Measurements from ENCODE around the gene TLCD1.

Gene TLCD1

GRCh38 chr17:28749516-28750177 lies 23.6 kb upstream of the TLCD1 start:
- no peak for TF ChIP-seq CTCF (IDR thresholded peaks at IDR 0.05)

GRCh38 chr17:28748852-28749515 lies 23.0 kb upstream of the TLCD1 start:
- no peak for TF ChIP-seq CTCF (IDR thresholded peaks at IDR 0.05)

GRCh38 chr17:28747801-28748750 lies 22.0 kb upstream of the TLCD1 start:
- TF ChIP-seq CTCF (IDR thresholded peaks at IDR 0.05), result no peak

GRCh38 chr17:28747051-28747691 lies 21.1 kb upstream of the TLCD1 start:
- no peak for TF ChIP-seq CTCF (IDR thresholded peaks at IDR 0.05)

GRCh38 chr17:28746611-28747050 lies 20.6 kb upstream of the TLCD1 start:
- TF ChIP-seq CTCF (IDR thresholded peaks at IDR 0.05), result no peak

- no peak for TF ChIP-seq CTCF (IDR thresholded peaks at IDR 0.05)
Measured at GRCh38 chr17:28745786-28746411, 19.9 kb upstream of the TLCD1 start.

All from LNCAP (cell line).